Measurements from ENCODE around the gene HUS1.
"Not testable (repeated sequence)": the region's sequence is repeated elsewhere in the genome, so short reads cannot be mapped to it uniquely, and the experiment has no call there.

HUS1 gene

DNA sequence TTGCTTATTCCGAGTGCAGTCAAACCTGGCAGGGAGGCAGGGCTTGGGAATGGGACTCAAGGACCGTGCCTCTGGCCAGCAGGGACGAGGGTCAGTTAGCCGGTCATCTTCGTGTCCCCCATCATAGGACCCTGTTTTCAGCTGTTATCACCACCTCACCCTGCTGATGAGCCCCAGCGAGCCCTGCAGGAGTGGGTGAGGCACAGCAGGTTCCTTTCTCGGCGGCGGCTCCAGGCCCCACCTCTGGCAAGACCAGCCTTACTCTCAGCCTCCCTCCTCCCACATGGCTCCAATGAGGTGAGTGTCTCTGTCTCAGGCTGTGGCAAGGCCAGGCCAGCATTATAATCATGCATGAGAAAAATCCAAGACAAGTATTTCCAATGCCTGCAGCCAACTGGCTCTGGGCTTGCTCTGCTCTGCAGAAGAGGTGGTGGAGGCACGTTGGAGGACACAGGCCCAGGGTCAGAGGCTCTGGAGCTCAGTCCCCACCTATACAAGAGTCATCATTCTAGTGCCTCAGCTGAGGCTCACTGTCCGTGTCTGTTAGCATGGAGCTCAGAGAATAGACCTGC, 46.9 kb downstream of the HUS1 start:
- no peak overlapping the region for H3K27ac ChIP-seq
- no peak for DNase-seq (ENCODE audit: low read depth, low spot score)

DNA sequence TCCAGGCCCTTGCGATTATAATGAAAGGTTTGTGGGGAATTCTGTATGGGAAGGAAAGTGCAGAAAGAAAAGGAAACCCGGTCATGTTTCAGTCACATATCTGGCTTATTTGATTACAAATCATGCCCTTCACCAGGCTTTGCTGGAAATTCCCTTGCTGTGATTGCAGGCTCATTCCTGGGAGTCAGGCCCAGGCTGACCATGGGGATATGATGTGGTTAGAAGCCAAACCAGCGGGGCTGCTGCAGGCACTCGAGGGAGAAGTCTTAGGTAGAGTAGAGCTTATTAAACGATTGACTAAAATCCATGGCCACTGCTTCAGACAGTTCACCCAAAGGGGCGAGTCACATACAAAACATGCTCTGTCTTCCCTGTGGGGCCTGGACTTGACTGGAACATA, 47.4 kb downstream of the HUS1 start:
- DNase-seq (ENCODE audit: low read depth, low spot score), result no peak
- no peak overlapping the region for H3K27ac ChIP-seq

GRCh38 chr7:47931005-47932004, 48.1 kb downstream of the HUS1 start:
- no peak for DNase-seq (ENCODE audit: low read depth, low spot score)
- H3K27ac ChIP-seq, result no peak overlapping the region

DNA sequence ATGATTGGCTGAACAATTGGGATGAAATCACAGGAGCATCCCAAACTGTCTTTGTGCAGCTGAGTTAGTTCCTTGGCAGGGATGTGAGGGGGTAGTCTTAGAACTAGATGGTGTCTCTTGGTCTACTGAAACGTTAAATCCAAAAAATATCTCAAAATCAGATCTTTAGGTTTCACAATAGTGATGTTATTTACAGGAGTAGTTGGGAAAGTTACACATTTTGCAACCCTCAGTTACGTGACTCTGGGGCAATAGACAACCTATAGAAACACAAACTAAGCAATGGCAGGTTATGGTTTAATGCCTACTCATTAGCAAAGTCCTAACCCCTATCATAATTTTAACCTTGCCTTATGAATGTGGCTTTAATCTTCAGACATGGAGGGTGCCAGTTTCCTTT, 55.1 kb downstream of the HUS1 start:
- DNase-seq (ENCODE audit: low read depth, low spot score), result no peak
- H3K27ac ChIP-seq, result no peak overlapping the region

- not testable (repeated sequence) for DNase-seq (ENCODE audit: low read depth, low spot score); H3K27ac ChIP-seq
Measured at GRCh38 chr7:47923081-47923875, 56.1 kb downstream of the HUS1 start.

DNA sequence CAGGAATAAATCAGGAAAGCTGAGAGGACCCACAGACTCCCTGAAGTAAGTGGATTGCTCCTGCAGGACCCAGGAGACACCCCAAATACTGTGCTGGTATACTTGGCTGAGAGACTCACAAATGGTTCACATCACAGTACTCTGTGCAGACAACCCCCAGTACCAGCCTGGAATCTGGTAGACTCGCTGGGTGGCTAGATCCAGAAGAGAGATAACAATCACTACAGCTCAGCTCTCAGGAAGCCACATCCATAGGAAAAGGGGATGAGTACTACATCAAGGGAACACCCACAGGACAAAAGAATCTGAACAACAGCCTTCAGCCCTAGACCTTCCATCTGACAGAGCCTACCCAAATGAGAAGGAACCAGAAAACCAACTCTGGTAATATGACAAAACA, 62.9 kb downstream of the HUS1 start:
- not testable (repeated sequence) for H3K27ac ChIP-seq; DNase-seq (ENCODE audit: low read depth, low spot score)

DNA sequence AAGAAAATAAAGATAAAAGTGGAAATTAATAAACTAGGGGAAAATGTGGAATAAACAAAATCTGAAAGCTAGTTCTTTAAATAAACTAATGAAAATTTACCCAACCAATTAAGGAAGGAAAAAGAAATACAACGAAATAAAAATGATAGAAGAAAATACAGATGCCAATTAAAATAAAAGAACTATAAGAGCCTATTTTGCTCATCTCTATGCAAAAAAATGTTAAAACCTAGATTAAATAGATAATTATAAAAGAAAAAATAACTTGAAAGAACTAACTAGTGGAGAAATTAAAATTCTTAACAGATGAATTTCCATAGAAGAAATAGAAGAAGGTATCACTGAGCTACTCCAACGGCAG, 63.8 kb downstream of the HUS1 start:
- no peak for DNase-seq (ENCODE audit: low read depth, low spot score)
- no peak overlapping the region for H3K27ac ChIP-seq

- H3K27ac ChIP-seq, result no peak overlapping the region
- no peak for DNase-seq (ENCODE audit: low read depth, low spot score)
Measured at GRCh38 chr7:47914717-47915615, 64.4 kb downstream of the HUS1 start.
